Measurements from ENCODE around the gene DGCR2.
"Not testable (repeated sequence)": the region's sequence is repeated elsewhere in the genome, so short reads cannot be mapped to it uniquely, and the experiment has no call there.

Gene DGCR2

DNA sequence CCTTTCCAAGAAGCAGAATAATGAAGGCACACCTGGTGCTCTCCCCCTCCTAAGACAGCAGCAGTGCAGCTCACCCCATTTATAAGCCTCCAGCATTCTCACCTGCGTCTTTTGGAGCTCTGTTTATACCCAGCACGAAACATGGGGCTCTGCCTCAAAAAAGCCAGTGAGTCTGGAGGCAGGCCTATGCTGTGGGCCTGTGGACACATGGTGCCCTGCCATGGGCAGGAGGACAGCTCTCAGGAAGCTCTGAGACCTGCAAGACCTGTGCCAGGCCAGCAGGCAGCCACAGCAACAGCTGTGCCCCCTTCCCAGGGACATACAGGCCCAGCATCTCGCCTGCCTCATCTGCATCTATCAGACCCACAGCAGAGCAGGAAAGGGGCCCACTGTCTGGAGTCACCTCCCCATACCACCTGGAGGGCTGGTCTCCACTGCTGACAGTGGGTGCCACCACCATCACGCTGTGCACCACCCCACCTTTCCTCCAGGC is 64.2 kb downstream of the DGCR2 start:
- POLR2A ChIA-PET: no interaction called here
- no peak for DNase-seq (ENCODE audit: extremely low spot score)
- CTCF ChIA-PET: interaction anchor here (0.8 to 1.0 kb wide), 2 partner anchors 8 to 14 kb away, joined by 3 to 4 read pairs; no protein-coding TSS in a partner anchor
- no peak for TF ChIP-seq CTCF (IDR thresholded peaks at IDR 0.05; ENCODE audit: control extremely low read depth, extremely low read depth, low read depth, missing control alignments)

DNA sequence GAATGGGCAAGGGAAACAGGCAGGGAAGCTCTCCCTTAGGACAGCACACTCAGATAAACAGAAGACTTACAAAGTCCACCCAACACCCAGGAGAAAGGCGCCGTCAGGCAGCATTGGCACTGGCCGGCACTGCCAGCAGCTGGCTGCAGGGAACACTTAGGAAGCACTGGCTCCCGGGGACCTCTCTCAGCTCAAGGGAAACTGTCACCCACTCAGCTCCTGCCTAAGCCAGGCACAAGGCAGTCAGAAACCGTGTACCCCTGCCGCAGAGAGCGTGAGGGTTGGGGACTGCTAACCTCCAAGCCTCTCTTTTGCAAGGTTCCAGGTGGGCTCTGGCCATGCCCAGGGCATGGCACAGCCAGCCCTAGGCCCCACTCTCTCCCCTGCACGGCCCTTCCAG is 64.7 kb downstream of the DGCR2 start:
- DNase-seq (ENCODE audit: extremely low spot score): no peak
- POLR2A ChIA-PET: no interaction called here
- CTCF ChIA-PET: interaction anchor here (1.0 kb wide), 1 partner anchor 8 kb away, joined by 4 read pairs; no protein-coding TSS in a partner anchor
- no peak for TF ChIP-seq CTCF (IDR thresholded peaks at IDR 0.05; ENCODE audit: control extremely low read depth, extremely low read depth, low read depth, missing control alignments)

GRCh38 chr22:19056951-19057401 is 65.2 kb downstream of the DGCR2 start:
- TF ChIP-seq CTCF (IDR thresholded peaks at IDR 0.05; ENCODE audit: control extremely low read depth, extremely low read depth, low read depth, missing control alignments): no peak
- no peak for DNase-seq (ENCODE audit: extremely low spot score)
- POLR2A ChIA-PET: interaction anchor here (0.5 kb wide), 1 partner anchor 539 kb away, joined by 7 read pairs; no protein-coding TSS in a partner anchor
- CTCF ChIA-PET: interaction anchor here (0.7 kb wide), 1 partner anchor 75 kb away, joined by 3 read pairs; no protein-coding TSS in a partner anchor

DNA sequence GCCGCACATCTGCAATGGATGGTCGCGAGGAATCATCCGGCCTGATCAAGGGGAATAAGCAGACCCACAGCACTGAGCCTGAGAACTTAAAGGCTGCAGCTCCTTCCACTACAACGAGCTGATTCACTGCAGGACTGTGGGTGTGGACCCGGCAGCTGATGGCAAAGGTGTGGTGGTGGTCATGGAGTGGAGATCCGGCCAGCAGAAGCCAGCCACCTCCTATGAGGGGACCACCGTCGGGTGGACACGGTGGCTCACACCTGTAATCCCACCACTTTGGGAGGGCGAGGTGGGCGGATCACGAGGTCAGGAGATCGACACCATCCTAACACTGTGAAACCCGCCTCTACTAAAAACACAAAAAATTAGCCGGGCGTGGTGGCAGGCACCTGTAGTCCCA is 66.4 kb downstream of the DGCR2 start:
- no peak for DNase-seq (ENCODE audit: extremely low spot score)
- ChIA-PET POLR2A (no interaction called here), CTCF (interaction anchor here (1.9 kb wide), 1 partner anchor 17 kb away, joined by 5 read pairs; no protein-coding TSS in a partner anchor)
- TF ChIP-seq CTCF (IDR thresholded peaks at IDR 0.05; ENCODE audit: control extremely low read depth, extremely low read depth, low read depth, missing control alignments): no peak

DNA sequence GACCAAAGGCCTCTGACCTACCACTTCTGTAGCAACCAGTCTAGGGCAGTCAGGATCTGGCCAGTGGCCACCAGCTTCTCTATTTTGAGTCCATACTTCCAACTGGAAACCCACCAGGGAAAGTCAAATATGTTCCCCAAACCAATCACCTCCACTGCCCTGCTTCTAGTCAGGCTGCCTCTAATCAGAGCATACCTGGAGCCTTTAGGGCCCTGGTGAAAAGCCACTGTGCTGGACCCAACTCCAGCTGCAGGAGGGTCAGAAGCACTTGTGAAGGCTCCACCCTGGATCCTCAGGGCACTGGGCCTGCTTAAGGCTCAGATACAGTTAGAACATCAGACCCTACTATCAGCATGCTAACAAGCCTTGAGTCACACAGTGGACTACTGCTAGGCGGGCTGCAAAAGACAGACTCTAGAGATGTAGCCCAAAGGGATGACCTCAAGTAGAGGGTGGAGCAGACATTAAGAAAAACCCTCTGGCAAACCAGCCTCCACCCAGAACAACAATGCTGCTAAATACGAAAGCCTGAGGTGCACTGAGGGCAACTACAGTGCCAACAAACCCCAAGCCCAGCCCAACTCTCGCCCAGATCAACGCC is 69.2 kb downstream of the DGCR2 start:
- no peak for TF ChIP-seq CTCF (IDR thresholded peaks at IDR 0.05; ENCODE audit: control extremely low read depth, extremely low read depth, low read depth, missing control alignments)
- DNase-seq (ENCODE audit: extremely low spot score): no peak
- POLR2A ChIA-PET: no interaction called here
- CTCF ChIA-PET: no interaction called here

- CTCF ChIA-PET: no interaction called here
- TF ChIP-seq CTCF (IDR thresholded peaks at IDR 0.05; ENCODE audit: control extremely low read depth, extremely low read depth, low read depth, missing control alignments): no peak
- no peak for DNase-seq (ENCODE audit: extremely low spot score)
- POLR2A ChIA-PET: no interaction called here
Measured at GRCh38 chr22:19051381-19052072, 70.7 kb downstream of the DGCR2 start.

DNA sequence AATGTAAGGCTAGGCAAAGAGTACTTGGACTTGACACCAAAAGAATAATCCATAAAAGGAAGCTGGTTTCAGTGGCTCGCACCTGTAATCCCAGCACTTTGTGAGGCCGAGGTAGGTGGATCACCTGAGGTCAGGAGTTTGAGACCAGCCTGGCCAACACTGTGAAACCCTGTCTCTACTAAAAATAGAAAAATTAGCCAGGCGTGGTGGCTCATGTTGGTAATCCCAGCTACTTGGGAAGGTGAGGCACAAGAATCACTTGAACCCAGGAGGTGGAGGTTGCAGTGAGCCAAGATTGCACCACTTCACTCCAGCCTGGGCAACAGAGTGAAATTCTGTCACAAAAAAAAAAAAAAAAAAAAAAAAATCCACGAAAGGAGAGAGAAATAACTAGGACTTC is 71.4 kb downstream of the DGCR2 start:
- POLR2A ChIA-PET; CTCF ChIA-PET; DNase-seq (ENCODE audit: extremely low spot score): not testable (repeated sequence)
